GM19438 (cell line): Measurements from ENCODE around the gene KLF7.

Source experiments
- ATAC-seq: cut with Tn5 transposase; IDR thresholded peaks from one replicate; pipeline ENCODE4 v1.9.1; 2021; ENCODE audit warnings: low read depth; ENCODE audit not compliant: unreplicated experiment

Gene KLF7

GRCh38 chr2:207103132-207103531, 62.6 kb downstream of the KLF7 start:
- no peak for ATAC-seq

GRCh38 chr2:207101984-207102383, 63.8 kb downstream of the KLF7 start:
- no peak for ATAC-seq

- ATAC-seq: no peak
These were observed 68.5 kb downstream of the KLF7 start for GRCh38 chr2:207097278-207097677.

- no peak for ATAC-seq
These were observed 69.8 kb downstream of the KLF7 start for GRCh38 chr2:207095963-207096362.

GRCh38 chr2:207093234-207093633, 72.5 kb downstream of the KLF7 start:
- no peak for ATAC-seq

GRCh38 chr2:207092818-207093217, 72.9 kb downstream of the KLF7 start:
- ATAC-seq: no peak

GRCh38 chr2:207091928-207092327, 73.8 kb downstream of the KLF7 start:
- no peak for ATAC-seq

GRCh38 chr2:207091176-207091575, 74.6 kb downstream of the KLF7 start:
- no peak for ATAC-seq

GRCh38 chr2:207090389-207090788, 75.4 kb downstream of the KLF7 start:
- ATAC-seq: no peak

GRCh38 chr2:207088839-207089238, 76.9 kb downstream of the KLF7 start:
- no peak for ATAC-seq

GRCh38 chr2:207088276-207088675, 77.5 kb downstream of the KLF7 start:
- no peak for ATAC-seq

- no peak for ATAC-seq
These were observed 78.5 kb downstream of the KLF7 start for GRCh38 chr2:207087046-207087902.

GRCh38 chr2:207086136-207086535, 79.6 kb downstream of the KLF7 start:
- ATAC-seq: no peak

- no peak for ATAC-seq
These were observed 80.6 kb downstream of the KLF7 start for GRCh38 chr2:207085110-207085509.

- ATAC-seq: no peak
These were observed 82.2 kb downstream of the KLF7 start for GRCh38 chr2:207083361-207084110.

GRCh38 chr2:207082619-207083018, 83.1 kb downstream of the KLF7 start:
- ATAC-seq: no peak

GRCh38 chr2:207078186-207078798, 87.5 kb downstream of the KLF7 start:
- ATAC-seq: no peak

- ATAC-seq: no peak
These were observed 88.5 kb downstream of the KLF7 start for GRCh38 chr2:207077266-207077665.

- ATAC-seq: no peak
These were observed 90.3 kb downstream of the KLF7 start for GRCh38 chr2:207075456-207075855.

- ATAC-seq: no peak
These were observed 91.7 kb downstream of the KLF7 start for GRCh38 chr2:207073801-207074678.
